Measurements from ENCODE around the gene S100B.

S100B gene

DNA sequence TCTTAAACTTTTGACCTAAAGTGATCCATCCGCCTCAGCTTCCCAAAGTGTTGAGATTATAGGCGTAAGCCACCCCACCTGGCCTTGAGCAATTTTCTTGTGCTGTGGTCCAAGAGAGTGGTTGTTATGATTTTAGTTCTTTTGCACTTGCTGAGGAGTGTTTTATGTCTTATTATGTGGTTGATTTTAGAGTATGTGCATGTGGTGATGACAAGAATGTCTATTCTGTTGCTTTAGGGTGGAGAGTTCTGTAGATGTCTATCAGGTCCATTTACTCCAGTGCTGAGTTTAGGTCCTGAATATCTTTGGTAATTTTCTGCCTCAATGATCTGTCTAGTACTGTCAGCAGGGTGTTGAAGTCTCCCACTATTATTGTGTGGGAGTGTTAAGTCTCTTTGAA is 11.2 kb upstream of the S100B start:
- no peak overlapping the region for H3K9ac ChIP-seq (ENCODE audit: low read depth, low read length)
- H3K27me3 ChIP-seq (ENCODE audit: insufficient read depth, low read length): no peaks in the 10 kb centered on the region
- H3K36me3 ChIP-seq (ENCODE audit: insufficient read depth, low read length): no peaks in the 10 kb centered on the region
- H3K27ac ChIP-seq (ENCODE audit: low read depth, low read length): no peak overlapping the region
- 0 out of 2 replicates have a peak, but pooled peaks cover 7% of the 10 kb centered on the region for H3K4me1 ChIP-seq (ENCODE audit: insufficient read depth, low read length)
- no peaks in the 10 kb centered on the region for H3K9me3 ChIP-seq (ENCODE audit: insufficient read depth, low read depth, low read length)
- no peak overlapping the region for H3K4me3 ChIP-seq (ENCODE audit: low read length)
- 94% methylated on average over 2 of the region's 2 CpGs for WGBS

DNA sequence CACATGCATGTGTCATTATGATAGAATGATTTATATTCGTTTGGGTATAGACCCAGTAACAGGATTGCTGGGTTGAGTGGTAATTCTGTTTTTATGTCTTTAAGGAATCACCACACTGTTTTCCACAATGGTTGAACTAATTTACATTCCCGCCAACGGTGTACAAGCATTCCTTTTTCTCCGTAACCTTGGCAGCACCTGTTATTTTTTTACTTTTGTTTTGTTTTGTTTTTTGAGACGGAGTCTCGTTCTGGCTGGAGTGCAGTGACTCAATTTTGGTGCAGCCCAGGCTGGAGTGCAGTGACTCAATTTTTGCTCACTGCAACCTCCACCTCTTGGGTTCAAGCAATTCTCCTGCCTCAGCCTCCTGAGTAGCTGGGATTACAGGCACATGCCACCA is 8.5 kb upstream of the S100B start:
- no peak overlapping the region for H3K9ac ChIP-seq (ENCODE audit: low read depth, low read length)
- 85% methylated on average over 6 of the region's 6 CpGs for WGBS
- H3K9me3 ChIP-seq (ENCODE audit: insufficient read depth, low read depth, low read length): 0 out of 2 replicates have a peak, but pooled peaks cover 6% of the 10 kb centered on the region
- no peaks in the 10 kb centered on the region for H3K4me1 ChIP-seq (ENCODE audit: insufficient read depth, low read length)
- H3K4me3 ChIP-seq (ENCODE audit: low read length): no peak overlapping the region
- no peaks in the 10 kb centered on the region for H3K36me3 ChIP-seq (ENCODE audit: insufficient read depth, low read length)
- no peak overlapping the region for H3K27ac ChIP-seq (ENCODE audit: low read depth, low read length)
- H3K27me3 ChIP-seq (ENCODE audit: insufficient read depth, low read length): no peaks in the 10 kb centered on the region

DNA sequence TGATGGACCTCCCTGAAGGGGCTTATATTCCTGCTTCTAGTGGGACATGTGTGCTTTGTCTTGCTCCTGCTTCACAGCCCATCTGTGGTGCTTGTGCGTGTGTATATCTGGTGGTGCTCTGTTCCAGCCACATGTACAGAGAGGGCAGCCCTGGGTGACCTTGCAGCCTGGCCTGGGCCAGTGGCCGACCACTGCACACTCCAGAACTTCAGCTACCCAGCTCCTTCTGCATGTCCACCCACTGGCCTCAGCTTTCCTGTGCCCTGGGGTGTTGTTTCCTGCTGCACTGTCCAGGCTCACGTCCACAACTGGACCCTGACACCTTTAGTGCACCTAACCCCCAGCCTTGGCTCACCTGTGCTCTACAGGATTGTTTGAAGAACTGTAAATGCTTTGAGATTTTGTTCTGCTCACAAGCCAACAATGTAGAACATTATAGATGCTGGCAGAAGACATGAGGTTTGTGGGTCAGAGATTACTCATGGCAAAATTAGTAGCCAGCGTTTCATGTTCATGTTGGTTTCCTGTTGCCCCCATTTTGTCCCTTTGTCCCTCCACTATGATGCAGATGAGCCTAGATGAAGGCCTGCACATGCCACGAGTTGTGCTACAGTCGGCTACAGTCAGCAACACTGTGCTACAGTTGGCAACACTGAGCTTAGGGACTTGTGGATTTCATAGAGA is 5.3 kb upstream of the S100B start:
- Histone ChIP-seq H3K4me1 (ENCODE audit: insufficient read depth, low read length) (peaks cover 4% of the 10 kb centered on the region; the same call in 1 of the 2 replicates), H3K9ac (ENCODE audit: low read depth, low read length) (no peak overlapping the region), H3K36me3 (ENCODE audit: insufficient read depth, low read length) (no peaks in the 10 kb centered on the region), H3K9me3 (ENCODE audit: insufficient read depth, low read depth, low read length) (0 out of 2 replicates have a peak, but pooled peaks cover 6% of the 10 kb centered on the region), H3K27me3 (ENCODE audit: insufficient read depth, low read length) (no peaks in the 10 kb centered on the region), H3K27ac (ENCODE audit: low read depth, low read length) (no peak overlapping the region), H3K4me3 (ENCODE audit: low read length) (no peak overlapping the region)
- WGBS: 92% methylated on average over 6 of the region's 6 CpGs

DNA sequence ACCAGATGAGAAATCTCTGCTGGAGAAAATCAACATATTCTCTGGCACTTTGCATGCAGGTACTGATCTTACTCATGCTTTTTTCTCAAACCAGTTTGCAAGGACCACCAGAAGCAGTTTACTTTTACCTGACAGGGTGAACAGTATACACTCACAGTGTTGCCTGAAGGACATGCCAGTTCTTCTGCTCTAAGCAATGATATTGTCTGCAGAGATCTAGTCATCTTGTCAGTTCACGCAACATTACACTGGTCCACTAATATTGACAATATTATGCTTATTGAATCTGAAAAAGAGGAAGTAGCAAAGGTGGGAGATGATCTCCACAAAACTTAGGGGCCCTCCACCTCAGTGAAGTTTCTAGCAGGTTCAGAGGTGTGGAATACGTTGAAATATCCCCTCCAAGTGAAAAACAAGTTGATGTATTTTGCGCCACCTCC is 3.8 kb upstream of the S100B start:
- no peak overlapping the region for H3K9ac ChIP-seq (ENCODE audit: low read depth, low read length)
- 83% methylated on average over 3 of the region's 3 CpGs for WGBS
- peaks cover 16% of the 10 kb centered on the region for H3K4me1 ChIP-seq (ENCODE audit: insufficient read depth, low read length)
- H3K9me3 ChIP-seq (ENCODE audit: insufficient read depth, low read depth, low read length): 0 out of 2 replicates have a peak, but pooled peaks cover 6% of the 10 kb centered on the region
- no peaks in the 10 kb centered on the region for H3K36me3 ChIP-seq (ENCODE audit: insufficient read depth, low read length)
- H3K27me3 ChIP-seq (ENCODE audit: insufficient read depth, low read length): no peaks in the 10 kb centered on the region
- no peak overlapping the region for H3K4me3 ChIP-seq (ENCODE audit: low read length)
- no peak overlapping the region for H3K27ac ChIP-seq (ENCODE audit: low read depth, low read length)

DNA sequence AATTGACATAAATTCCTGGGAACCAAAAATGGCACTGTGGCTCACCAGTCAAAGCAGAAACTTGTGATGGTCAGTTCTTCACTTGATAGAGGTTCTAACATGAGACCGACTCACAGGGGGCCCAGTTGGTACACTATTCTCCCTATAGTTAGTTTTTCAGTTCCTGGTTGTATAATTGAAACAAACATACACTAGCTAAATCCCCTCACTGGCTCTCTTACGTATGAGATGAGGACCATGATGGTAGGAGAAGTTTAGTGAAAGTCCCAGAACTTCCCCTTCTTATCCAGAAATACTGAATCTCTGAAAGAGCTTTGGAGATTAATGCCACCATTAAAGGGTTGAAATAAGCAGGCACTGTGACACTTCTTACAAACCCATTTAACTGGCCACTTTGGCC is 2.8 kb upstream of the S100B start:
- no peaks in the 10 kb centered on the region for H3K27me3 ChIP-seq (ENCODE audit: insufficient read depth, low read length)
- 0 out of 2 replicates have a peak, but pooled peaks cover 6% of the 10 kb centered on the region for H3K9me3 ChIP-seq (ENCODE audit: insufficient read depth, low read depth, low read length)
- H3K4me1 ChIP-seq (ENCODE audit: insufficient read depth, low read length): peaks cover 26% of the 10 kb centered on the region
- 100% methylated on average over 1 of the region's 2 CpGs for WGBS
- H3K36me3 ChIP-seq (ENCODE audit: insufficient read depth, low read length): no peaks in the 10 kb centered on the region
- H3K9ac ChIP-seq (ENCODE audit: low read depth, low read length): no peak overlapping the region
- no peak overlapping the region for H3K27ac ChIP-seq (ENCODE audit: low read depth, low read length)
- H3K4me3 ChIP-seq (ENCODE audit: low read length): no peak overlapping the region

DNA sequence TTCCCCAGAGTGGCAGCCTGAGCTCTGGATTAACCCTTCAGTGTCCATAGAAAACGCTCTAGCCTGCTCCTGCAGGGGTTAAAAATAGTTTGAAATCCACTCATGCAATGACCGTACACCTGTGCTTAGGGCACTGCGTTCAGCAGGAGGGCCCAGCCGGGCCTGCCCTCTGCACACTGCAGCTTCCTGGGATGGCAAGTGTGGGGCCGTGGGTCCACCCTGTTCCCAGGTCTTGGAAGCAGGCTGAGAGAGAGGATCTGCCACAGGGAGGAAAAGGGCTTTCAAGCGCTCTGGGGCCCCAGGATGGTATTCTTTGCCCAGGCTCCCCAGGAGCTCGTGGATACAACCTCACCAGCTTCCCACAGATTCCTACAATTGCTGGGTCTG is 1.5 kb upstream of the S100B start:
- WGBS: 82% methylated on average over 7 of the region's 7 CpGs
- no peak overlapping the region for H3K27ac ChIP-seq (ENCODE audit: low read depth, low read length)

DNA sequence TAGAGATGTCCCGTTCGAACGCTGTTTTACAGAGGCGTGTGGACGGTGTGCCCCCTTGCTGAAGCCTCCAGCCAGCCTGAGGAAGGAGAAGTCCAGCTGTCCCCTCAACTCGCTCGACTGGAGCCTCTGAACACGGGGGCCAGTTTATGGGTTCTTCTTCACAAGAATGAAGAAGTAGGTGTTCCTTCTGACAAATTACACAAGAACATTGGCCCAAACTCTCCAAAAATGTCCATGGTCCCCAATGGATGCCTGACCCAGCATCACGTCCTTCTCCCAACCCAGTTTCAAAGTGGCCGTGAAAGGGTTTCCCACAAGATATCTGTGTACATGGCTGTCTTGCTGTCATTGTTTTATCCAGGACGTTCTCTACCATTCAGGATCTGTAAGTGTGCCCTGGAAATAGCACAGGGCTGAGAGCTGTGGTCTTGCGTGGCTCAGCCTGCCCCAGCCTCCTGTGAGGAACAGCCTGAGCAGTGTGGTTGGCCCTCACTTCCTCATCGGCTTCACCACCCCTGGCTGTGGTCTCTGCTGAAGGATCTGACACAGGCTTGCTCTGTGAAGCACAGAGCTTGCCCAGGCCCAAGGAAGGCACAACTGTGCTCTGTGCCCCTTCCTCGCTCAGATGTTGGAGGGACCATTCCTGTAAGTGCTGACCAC is 1.0 kb upstream of the S100B start:
- H3K9ac ChIP-seq (ENCODE audit: low read depth, low read length): no peak overlapping the region
- 91% methylated on average over 14 of the region's 14 CpGs for WGBS

More for the DNA sequence above, 1.5 kb upstream of the S100B start:
- H3K9ac ChIP-seq (ENCODE audit: low read depth, low read length): no peak overlapping the region
- 0 out of 2 replicates have a peak, but pooled peaks cover 6% of the 10 kb centered on the region for H3K9me3 ChIP-seq (ENCODE audit: insufficient read depth, low read depth, low read length)
- peaks cover 27% of the 10 kb centered on the region for H3K4me1 ChIP-seq (ENCODE audit: insufficient read depth, low read length)
- H3K27me3 ChIP-seq (ENCODE audit: insufficient read depth, low read length): no peaks in the 10 kb centered on the region
- H3K36me3 ChIP-seq (ENCODE audit: insufficient read depth, low read length): no peaks in the 10 kb centered on the region
- no peak overlapping the region for H3K4me3 ChIP-seq (ENCODE audit: low read length)

DNA sequence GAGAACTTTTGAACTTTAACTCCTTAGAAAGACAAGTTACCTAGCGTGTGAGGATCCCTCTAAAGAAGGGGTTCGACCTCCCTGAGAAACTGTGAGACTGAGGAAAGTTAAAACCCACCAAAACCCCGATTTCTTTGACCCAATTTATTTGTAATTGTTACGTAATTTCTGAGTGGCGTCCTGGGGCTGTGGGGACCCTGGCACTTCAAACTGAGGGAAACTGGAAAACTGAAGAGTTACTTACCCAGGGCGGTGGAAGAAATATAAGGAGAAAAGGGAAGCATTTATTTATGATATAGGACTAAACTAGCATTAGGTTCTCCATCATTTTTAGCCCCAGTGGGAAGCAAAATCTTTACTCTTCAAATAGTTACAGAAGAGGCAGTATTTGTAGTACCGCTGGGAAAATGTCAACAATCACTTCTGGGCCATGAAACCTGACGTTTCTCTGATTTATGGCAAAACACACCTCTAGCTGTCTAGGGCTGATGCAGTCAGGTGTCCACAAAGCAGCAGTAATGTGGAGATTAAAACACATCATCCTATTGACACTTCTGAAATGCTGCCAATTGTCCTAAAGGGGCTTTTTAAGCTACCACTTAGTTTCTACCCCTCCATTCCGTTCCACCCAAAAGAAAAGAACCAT is 430 bp downstream of the S100B start:
- Histone ChIP-seq H3K4me3 (ENCODE audit: low read length) (no peak overlapping the region), H3K9me3 (ENCODE audit: insufficient read depth, low read depth, low read length) (no peaks in the 10 kb centered on the region), H3K36me3 (ENCODE audit: insufficient read depth, low read length) (no peaks in the 10 kb centered on the region), H3K27me3 (ENCODE audit: insufficient read depth, low read length) (no peaks in the 10 kb centered on the region), H3K27ac (ENCODE audit: low read depth, low read length) (no peak overlapping the region), H3K9ac (ENCODE audit: low read depth, low read length) (no peak overlapping the region), H3K4me1 (ENCODE audit: insufficient read depth, low read length) (peaks cover 28% of the 10 kb centered on the region)
- WGBS: 79% methylated on average over 9 of the region's 9 CpGs

More for the DNA sequence above, 1.0 kb upstream of the S100B start:
- H3K4me1 ChIP-seq (ENCODE audit: insufficient read depth, low read length): peaks cover 27% of the 10 kb centered on the region
- H3K27me3 ChIP-seq (ENCODE audit: insufficient read depth, low read length): no peaks in the 10 kb centered on the region
- H3K27ac ChIP-seq (ENCODE audit: low read depth, low read length): no peak overlapping the region
- H3K36me3 ChIP-seq (ENCODE audit: insufficient read depth, low read length): no peaks in the 10 kb centered on the region
- 0 out of 2 replicates have a peak, but pooled peaks cover 5% of the 10 kb centered on the region for H3K9me3 ChIP-seq (ENCODE audit: insufficient read depth, low read depth, low read length)
- no peak overlapping the region for H3K4me3 ChIP-seq (ENCODE audit: low read length)

DNA sequence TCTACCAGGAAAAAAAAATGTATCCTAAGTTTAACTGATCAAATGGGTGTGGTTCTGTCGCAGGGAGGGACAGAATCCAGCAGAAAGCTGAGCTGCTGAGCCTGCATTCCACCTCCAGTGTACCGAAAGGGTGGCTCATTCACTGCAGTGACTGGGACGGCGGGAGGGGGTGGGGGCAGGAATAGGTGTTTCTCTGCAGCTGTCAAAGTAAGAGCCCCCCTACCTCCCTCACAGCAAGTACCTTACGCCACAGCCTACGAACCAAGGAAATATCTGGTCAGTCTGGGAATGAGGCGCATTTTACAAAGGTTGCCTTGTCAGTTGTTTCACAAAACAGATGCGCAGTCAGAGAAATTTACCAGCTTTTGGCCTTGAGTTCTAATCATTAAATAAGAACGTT is 1.7 kb downstream of the S100B start:
- Histone ChIP-seq H3K27me3 (ENCODE audit: insufficient read depth, low read length) (no peaks in the 10 kb centered on the region), H3K9me3 (ENCODE audit: insufficient read depth, low read depth, low read length) (no peaks in the 10 kb centered on the region), H3K4me3 (ENCODE audit: low read length) (no peak overlapping the region), H3K27ac (ENCODE audit: low read depth, low read length) (no peak overlapping the region), H3K4me1 (ENCODE audit: insufficient read depth, low read length) (peaks cover 35% of the 10 kb centered on the region), H3K9ac (ENCODE audit: low read depth, low read length) (no peak overlapping the region), H3K36me3 (ENCODE audit: insufficient read depth, low read length) (no peaks in the 10 kb centered on the region)
- 36% methylated on average over 6 of the region's 9 CpGs for WGBS

DNA sequence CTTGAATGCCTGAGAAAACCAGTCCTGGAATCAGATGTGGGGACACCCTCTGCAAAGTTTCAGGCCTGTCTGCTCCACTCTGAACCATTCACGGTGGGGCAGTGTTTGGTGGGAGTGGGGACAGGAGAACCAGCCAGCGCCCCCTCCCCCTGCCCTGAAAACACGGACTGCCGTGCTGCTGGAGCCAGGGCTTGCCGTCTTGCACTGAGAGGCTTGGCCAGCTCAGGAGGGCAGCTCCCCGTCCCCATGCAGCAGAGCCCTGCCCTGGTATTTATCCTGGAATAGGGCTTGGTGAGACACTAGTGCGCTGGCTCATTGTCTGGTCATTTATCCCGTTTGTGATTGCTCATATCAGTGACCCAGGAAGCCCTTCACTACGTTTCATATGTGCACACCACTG is 3.9 kb downstream of the S100B start:
- Histone ChIP-seq H3K36me3 (ENCODE audit: insufficient read depth, low read length) (no peaks in the 10 kb centered on the region), H3K9ac (ENCODE audit: low read depth, low read length) (no peak overlapping the region), H3K4me3 (ENCODE audit: low read length) (no peak overlapping the region), H3K27ac (ENCODE audit: low read depth, low read length) (no peak overlapping the region), H3K4me1 (ENCODE audit: insufficient read depth, low read length) (peaks cover 35% of the 10 kb centered on the region), H3K9me3 (ENCODE audit: insufficient read depth, low read depth, low read length) (no peaks in the 10 kb centered on the region), H3K27me3 (ENCODE audit: insufficient read depth, low read length) (no peaks in the 10 kb centered on the region)
- 79% methylated on average over 9 of the region's 9 CpGs for WGBS

DNA sequence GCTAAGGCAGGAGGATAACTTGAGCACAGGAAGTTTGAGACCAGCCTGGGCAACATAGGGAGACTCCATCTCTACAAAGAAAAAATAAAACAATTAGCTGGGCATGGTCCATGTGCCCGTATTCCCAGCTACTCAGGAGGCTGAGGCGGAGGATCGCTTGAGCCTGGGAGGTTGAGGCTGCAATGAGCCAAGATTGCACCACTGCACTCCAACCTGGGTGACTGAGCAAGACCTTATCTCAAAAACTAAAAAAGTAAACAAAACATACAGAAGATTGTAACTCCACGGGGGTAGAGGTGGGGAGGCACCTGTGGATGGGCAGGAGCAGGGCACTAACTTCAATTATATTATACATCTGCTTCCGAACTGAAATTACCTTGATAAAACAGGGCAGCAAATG is 4.6 kb downstream of the S100B start:
- 93% methylated on average over 3 of the region's 5 CpGs for WGBS
- Histone ChIP-seq H3K9ac (ENCODE audit: low read depth, low read length) (no peak overlapping the region), H3K4me3 (ENCODE audit: low read length) (no peak overlapping the region), H3K36me3 (ENCODE audit: insufficient read depth, low read length) (no peaks in the 10 kb centered on the region), H3K27ac (ENCODE audit: low read depth, low read length) (no peak overlapping the region), H3K27me3 (ENCODE audit: insufficient read depth, low read length) (no peaks in the 10 kb centered on the region), H3K4me1 (ENCODE audit: insufficient read depth, low read length) (peaks cover 32% of the 10 kb centered on the region), H3K9me3 (ENCODE audit: insufficient read depth, low read depth, low read length) (peaks cover 5% of the 10 kb centered on the region)
